ENCODE measurements around the gene ELOVL5.

DNA sequence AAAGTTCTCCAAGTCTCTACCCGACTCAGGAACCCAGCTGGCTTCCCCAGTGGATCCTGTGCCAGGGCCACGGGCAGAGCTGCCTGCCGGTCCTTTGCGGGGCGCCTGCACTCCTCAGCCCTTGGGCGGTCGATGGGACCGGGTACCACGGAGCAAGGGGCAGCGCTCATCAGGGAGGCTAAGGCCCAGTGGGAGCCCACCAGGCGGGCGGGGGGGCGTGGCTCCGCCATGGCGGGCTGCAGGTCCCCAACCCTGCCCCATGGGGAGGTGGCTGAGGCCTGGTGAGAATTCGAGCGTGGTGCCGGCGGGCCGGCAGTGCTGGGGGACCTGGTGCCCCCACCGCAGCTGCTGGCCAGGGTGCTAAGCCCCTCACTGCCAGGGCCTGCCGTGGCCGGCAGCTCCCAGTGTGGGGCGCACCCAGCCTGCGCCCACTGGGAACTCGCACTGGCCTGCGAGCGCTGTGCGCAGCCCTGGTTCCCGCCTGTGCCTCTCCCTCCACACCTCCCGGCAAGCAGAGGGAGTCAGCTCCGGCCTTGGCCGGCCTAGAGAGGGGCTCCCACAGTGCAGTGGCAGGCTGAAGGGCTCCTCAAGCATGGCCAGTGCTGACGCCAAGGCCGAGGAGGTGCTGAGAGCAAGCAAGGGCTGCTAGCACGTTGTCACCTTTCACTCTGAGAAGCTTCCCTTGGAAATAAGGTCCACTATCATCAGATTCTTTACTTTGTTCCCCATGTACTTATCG lies 14.8 kb upstream of the ELOVL5 start:
- TF ChIP-seq POLR2A (IDR thresholded peaks at IDR 0.05), result no peak
- TF ChIP-seq, protein P1, sequence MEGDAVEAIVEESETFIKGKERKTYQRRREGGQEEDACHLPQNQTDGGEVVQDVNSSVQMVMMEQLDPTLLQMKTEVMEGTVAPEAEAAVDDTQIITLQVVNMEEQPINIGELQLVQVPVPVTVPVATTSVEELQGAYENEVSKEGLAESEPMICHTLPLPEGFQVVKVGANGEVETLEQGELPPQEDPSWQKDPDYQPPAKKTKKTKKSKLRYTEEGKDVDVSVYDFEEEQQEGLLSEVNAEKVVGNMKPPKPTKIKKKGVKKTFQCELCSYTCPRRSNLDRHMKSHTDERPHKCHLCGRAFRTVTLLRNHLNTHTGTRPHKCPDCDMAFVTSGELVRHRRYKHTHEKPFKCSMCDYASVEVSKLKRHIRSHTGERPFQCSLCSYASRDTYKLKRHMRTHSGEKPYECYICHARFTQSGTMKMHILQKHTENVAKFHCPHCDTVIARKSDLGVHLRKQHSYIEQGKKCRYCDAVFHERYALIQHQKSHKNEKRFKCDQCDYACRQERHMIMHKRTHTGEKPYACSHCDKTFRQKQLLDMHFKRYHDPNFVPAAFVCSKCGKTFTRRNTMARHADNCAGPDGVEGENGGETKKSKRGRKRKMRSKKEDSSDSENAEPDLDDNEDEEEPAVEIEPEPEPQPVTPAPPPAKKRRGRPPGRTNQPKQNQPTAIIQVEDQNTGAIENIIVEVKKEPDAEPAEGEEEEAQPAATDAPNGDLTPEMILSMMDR (IDR thresholded peaks at IDR 0.05), result no peak
